Suprapubic skin (tissue), 4 donors: ENCODE results near the gene PLA1A. TPM values are rescaled to one million over a fixed set of nuclear protein-coding genes. Genes with fewer than 3 reads are reported as not detected.

Source experiments
- DNase-seq, 2 donors: peaks; one replicate each; pipeline ENCODE4 v3.0.0-alpha.2; 2019; ENCODE audit warnings: low spot score in 2 of 2
- H3K27ac ChIP-seq: fragments of 200-600 bp; sonication (generic); one replicate; pipeline ENCODE4 v1.5.1; 2019
- H3K27me3 ChIP-seq: fragments of 200-600 bp; sonication (generic); one replicate; pipeline ENCODE4 v1.5.1; 2019
- H3K36me3 ChIP-seq: fragments of 200-600 bp; sonication (generic); one replicate; pipeline ENCODE4 v1.5.1; 2019
- H3K4me1 ChIP-seq: fragments of 200-600 bp; sonication (generic); one replicate; pipeline ENCODE4 v1.5.1; 2019
- H3K4me3 ChIP-seq: fragments of 200-600 bp; sonication (generic); one replicate; pipeline ENCODE4 v1.5.1; 2019; ENCODE audit warnings: mild to moderate bottlenecking
- H3K9me3 ChIP-seq: fragments of 200-600 bp; sonication (generic); one replicate; pipeline ENCODE4 v1.5.1; 2019
- EP300 ChIP-seq: sonication (generic); formaldehyde crosslinking; IDR thresholded peaks from one replicate; pipeline ENCODE4 v1.6.1; 2017; ENCODE audit warnings: antibody characterized with exemption
- POLR2A ChIP-seq, 2 donors: fragments of 450-650 bp; IDR thresholded peaks; one replicate each; pipeline ENCODE4 v1.6.1; 2017; ENCODE audit warnings: antibody characterized with exemption in 2 of 2, mild to moderate bottlenecking in 2 of 2, moderate library complexity in 2 of 2
- POLR2AphosphoS5 ChIP-seq, 3 donors: sonication (generic); formaldehyde crosslinking; IDR thresholded peaks; one replicate each; pipeline ENCODE4 v1.6.1; 2017; ENCODE audit warnings: antibody characterized with exemption in 3 of 3
- WGBS: methylation state at CpG from one replicate; pipeline ENCODE4 v1.1.5; 2018; 5-methylcytosine and 5-hydroxymethylcytosine counted together
- total RNA-seq, 4 donors: library from RNA; depleted of rRNA; stranded (reverse); fragments of >200 nt; gene quantifications; one replicate each; pipeline ENCODE4 v1.1.0, GENCODE V29; 2016
- TF ChIP-seq, protein P1 (sequence below), 2 donors: fragments of 200-600 bp in 1 of 2; fragments of 450-650 bp in 1 of 2; sonication (generic) in 1 of 2; IDR thresholded peaks; one replicate each; pipeline ENCODE4 v1.5.1; 2016 to 2019; ENCODE audit warnings: antibody characterized with exemption in 2 of 2, mild to moderate bottlenecking in 1 of 2, moderate library complexity in 1 of 2

PLA1A gene
- total RNA-seq, 4 donors from 2014 or later = 0.39 to 1.8 (median 1.4) TPM; not detected in 1

DNA sequence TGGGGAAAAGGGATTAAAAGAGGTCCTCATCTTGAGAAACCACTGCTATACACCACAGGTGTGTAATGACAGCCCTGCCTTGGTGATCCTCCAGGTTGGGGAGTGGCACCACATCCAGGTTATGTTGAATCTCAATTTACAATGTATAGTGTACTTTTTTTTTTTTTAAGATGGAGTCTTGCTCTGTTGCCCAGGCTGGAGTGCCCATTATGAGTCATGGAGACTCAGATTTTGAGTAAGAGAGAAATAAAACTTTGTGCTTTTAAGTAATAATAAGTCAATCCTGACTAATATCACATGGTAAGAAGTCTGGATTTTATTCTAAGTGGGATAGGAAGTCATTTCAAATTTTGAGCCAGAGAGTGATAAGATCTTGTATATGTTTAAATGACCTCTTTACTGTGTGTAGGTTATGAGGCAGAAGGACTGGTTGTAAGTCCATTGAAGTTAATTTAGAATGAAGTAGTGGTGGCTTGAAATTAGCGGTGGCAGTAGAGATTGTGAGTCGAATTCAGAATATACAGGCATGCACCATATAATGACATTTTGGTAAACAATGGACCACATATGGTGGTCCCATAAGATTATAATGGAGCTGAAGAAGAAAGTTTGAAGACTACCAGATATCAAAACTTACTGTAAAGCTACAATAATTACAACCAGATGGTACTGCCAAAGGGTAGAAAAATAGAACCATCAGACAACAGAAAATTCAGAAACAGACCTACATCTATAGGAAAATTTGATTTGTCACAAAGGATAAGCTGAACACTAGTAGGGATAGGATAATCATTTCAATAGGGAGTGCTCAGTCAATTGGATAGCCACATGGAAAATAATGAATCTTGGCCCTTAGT is 42.0 kb downstream of the PLA1A start:
- 97% methylated on average over 2 of the region's 2 CpGs for WGBS
- H3K4me3 ChIP-seq = no peak overlapping the region
- peaks cover 23% of the 10 kb centered on the region for H3K4me1 ChIP-seq
- H3K27me3 ChIP-seq = no peaks in the 10 kb centered on the region
- H3K9me3 ChIP-seq = no peaks in the 10 kb centered on the region
- DNase-seq = no peak
- TF ChIP-seq, protein P1, sequence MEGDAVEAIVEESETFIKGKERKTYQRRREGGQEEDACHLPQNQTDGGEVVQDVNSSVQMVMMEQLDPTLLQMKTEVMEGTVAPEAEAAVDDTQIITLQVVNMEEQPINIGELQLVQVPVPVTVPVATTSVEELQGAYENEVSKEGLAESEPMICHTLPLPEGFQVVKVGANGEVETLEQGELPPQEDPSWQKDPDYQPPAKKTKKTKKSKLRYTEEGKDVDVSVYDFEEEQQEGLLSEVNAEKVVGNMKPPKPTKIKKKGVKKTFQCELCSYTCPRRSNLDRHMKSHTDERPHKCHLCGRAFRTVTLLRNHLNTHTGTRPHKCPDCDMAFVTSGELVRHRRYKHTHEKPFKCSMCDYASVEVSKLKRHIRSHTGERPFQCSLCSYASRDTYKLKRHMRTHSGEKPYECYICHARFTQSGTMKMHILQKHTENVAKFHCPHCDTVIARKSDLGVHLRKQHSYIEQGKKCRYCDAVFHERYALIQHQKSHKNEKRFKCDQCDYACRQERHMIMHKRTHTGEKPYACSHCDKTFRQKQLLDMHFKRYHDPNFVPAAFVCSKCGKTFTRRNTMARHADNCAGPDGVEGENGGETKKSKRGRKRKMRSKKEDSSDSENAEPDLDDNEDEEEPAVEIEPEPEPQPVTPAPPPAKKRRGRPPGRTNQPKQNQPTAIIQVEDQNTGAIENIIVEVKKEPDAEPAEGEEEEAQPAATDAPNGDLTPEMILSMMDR (IDR thresholded peaks at IDR 0.05) = no peak
- TF ChIP-seq POLR2A (IDR thresholded peaks at IDR 0.05) = no peak
- TF ChIP-seq EP300 = no peak
- no peak for TF ChIP-seq POLR2AphosphoS5 (IDR thresholded peaks at IDR 0.05)
- H3K27ac ChIP-seq = no peak overlapping the region
- H3K36me3 ChIP-seq = peaks cover 10% of the 10 kb centered on the region

- Histone ChIP-seq H3K9me3 (no peaks in the 10 kb centered on the region), H3K4me1 (peaks cover 19% of the 10 kb centered on the region), H3K4me3 (no peak overlapping the region), H3K36me3 (peaks cover 10% of the 10 kb centered on the region), H3K27ac (no peak overlapping the region), H3K27me3 (no peaks in the 10 kb centered on the region)
- no peak for DNase-seq
- 100% methylated on average over 2 of the region's 2 CpGs for WGBS
- TF ChIP-seq POLR2A (IDR thresholded peaks at IDR 0.05) (no peak), EP300 (no peak), POLR2AphosphoS5 (IDR thresholded peaks at IDR 0.05) (no peak)
- TF ChIP-seq, protein P1 (IDR thresholded peaks at IDR 0.05) = no peak
Observed at GRCh38 chr3:119641416-119641815, 43.7 kb downstream of the PLA1A start.

- DNase-seq = no peak
- TF ChIP-seq, protein P1 (IDR thresholded peaks at IDR 0.05) = no peak
- no peak for TF ChIP-seq EP300
- no peak for TF ChIP-seq POLR2AphosphoS5 (IDR thresholded peaks at IDR 0.05)
- no peak for TF ChIP-seq POLR2A (IDR thresholded peaks at IDR 0.05)
Observed at GRCh38 chr3:119642746-119643473, 45.2 kb downstream of the PLA1A start.

GRCh38 chr3:119643528-119643927 is 45.8 kb downstream of the PLA1A start:
- DNase-seq = no peak
- H3K4me1 ChIP-seq = peaks cover 10% of the 10 kb centered on the region
- H3K36me3 ChIP-seq = peaks cover 14% of the 10 kb centered on the region
- 85% methylated on average over 2 of the region's 2 CpGs for WGBS
- H3K27ac ChIP-seq = no peak overlapping the region
- no peaks in the 10 kb centered on the region for H3K27me3 ChIP-seq
- TF ChIP-seq POLR2A (IDR thresholded peaks at IDR 0.05) (no peak), POLR2AphosphoS5 (IDR thresholded peaks at IDR 0.05) (no peak), EP300 (no peak)
- TF ChIP-seq, protein P1 (IDR thresholded peaks at IDR 0.05) = no peak
- H3K4me3 ChIP-seq = no peak overlapping the region
- no peaks in the 10 kb centered on the region for H3K9me3 ChIP-seq

More at GRCh38 chr3:119642746-119643473, 45.2 kb downstream of the PLA1A start:
- Histone ChIP-seq H3K27me3 (no peaks in the 10 kb centered on the region), H3K27ac (no peak overlapping the region), H3K4me1 (peaks cover 11% of the 10 kb centered on the region), H3K36me3 (peaks cover 10% of the 10 kb centered on the region), H3K9me3 (no peaks in the 10 kb centered on the region), H3K4me3 (no peak overlapping the region)
- WGBS = 68% methylated on average over 5 of the region's 5 CpGs

- 85% methylated on average over 1 of the region's 1 CpG for WGBS
- Histone ChIP-seq H3K9me3 (no peaks in the 10 kb centered on the region), H3K36me3 (peaks cover 14% of the 10 kb centered on the region), H3K4me3 (no peak overlapping the region), H3K27ac (no peak overlapping the region), H3K27me3 (no peaks in the 10 kb centered on the region), H3K4me1 (peaks cover under 1% of the 10 kb centered on the region)
- no peak for DNase-seq
- TF ChIP-seq POLR2AphosphoS5 (IDR thresholded peaks at IDR 0.05) (no peak), POLR2A (IDR thresholded peaks at IDR 0.05) (no peak), EP300 (no peak)
- TF ChIP-seq, protein P1 (IDR thresholded peaks at IDR 0.05) = no peak
Observed at GRCh38 chr3:119644481-119644880, 46.8 kb downstream of the PLA1A start.
